Mesendoderm (in vitro differentiated cells): ENCODE results near the gene GINS1.
A peak's percentile ranks its signal among the peaks of the same experiment; 100 is the strongest.

Experiments used
- DNase-seq: peaks from one replicate; pipeline ENCODE4 v3.0.0; 2013
- H2AK5ac ChIP-seq: 2 replicates; pipeline ENCODE4 v1.6.1; 2013; ENCODE audit warnings: low read length, inconsistent platforms
- H2BK120ac ChIP-seq: 2 replicates; pipeline ENCODE4 v1.6.1; 2013; ENCODE audit warnings: low read depth, mild to moderate bottlenecking, low read length, moderate library complexity, mixed read lengths
- H2BK15ac ChIP-seq: replicated peaks from 2 replicates; pipeline ENCODE4 v1.6.1; 2013; ENCODE audit warnings: low read depth, mild to moderate bottlenecking, moderate library complexity
- H2BK5ac ChIP-seq: 2 replicates; pipeline ENCODE4 v1.6.1; 2013; ENCODE audit warnings: low read length, inconsistent platforms
- H3K18ac ChIP-seq: 2 replicates; pipeline ENCODE4 v1.6.1; 2013; ENCODE audit warnings: mild to moderate bottlenecking, low read length, mixed read lengths
- H3K23ac ChIP-seq: one replicate; pipeline ENCODE4 v1.6.1; 2013; ENCODE audit warnings: low read length
- H3K27ac ChIP-seq: 2 replicates; pipeline ENCODE4 v1.5.1; 2013; ENCODE audit warnings: low read depth, mild to moderate bottlenecking, inconsistent platforms, low read length, moderate library complexity
- H3K27me3 ChIP-seq: 2 replicates; pipeline ENCODE4 v1.6.1; 2013; ENCODE audit warnings: low read length, control low read depth, mild to moderate bottlenecking, inconsistent platforms; ENCODE audit not compliant: insufficient read depth, poor library complexity
- H3K36me3 ChIP-seq: 2 replicates; pipeline ENCODE4 v1.6.1; 2013; ENCODE audit warnings: low read length, inconsistent platforms; ENCODE audit not compliant: control insufficient read depth, insufficient read depth
- H3K4ac ChIP-seq: one replicate; pipeline ENCODE4 v1.6.1; 2013; ENCODE audit warnings: low read depth, mild to moderate bottlenecking, low read length, moderate library complexity
- H3K4me1 ChIP-seq: 2 replicates; pipeline ENCODE4 v1.6.1; 2013; ENCODE audit warnings: low read depth, low read length, inconsistent platforms; ENCODE audit not compliant: control insufficient read depth
- H3K4me2 ChIP-seq: 2 replicates; pipeline ENCODE4 v1.6.1; 2013; ENCODE audit warnings: low read length
- H3K4me3 ChIP-seq: 2 replicates; pipeline ENCODE4 v1.5.1; 2013; ENCODE audit warnings: mild to moderate bottlenecking, low read length
- H3K56ac ChIP-seq: one replicate; pipeline ENCODE4 v1.6.1; 2013; ENCODE audit warnings: low read length
- H3K79me1 ChIP-seq: 2 replicates; pipeline ENCODE4 v1.6.1; 2013; ENCODE audit warnings: low read length, inconsistent platforms
- H3K79me2 ChIP-seq: 2 replicates; pipeline ENCODE4 v1.6.1; 2013; ENCODE audit warnings: mild to moderate bottlenecking, low read length; ENCODE audit not compliant: control insufficient read depth, insufficient read depth
- H3K9ac ChIP-seq: 2 replicates; pipeline ENCODE4 v1.6.1; 2013; ENCODE audit warnings: low read length, inconsistent platforms
- H4K5ac ChIP-seq: one replicate; pipeline ENCODE4 v1.6.1; 2013; ENCODE audit warnings: low read length
- H4K8ac ChIP-seq: one replicate; pipeline ENCODE4 v1.6.1; 2013; ENCODE audit warnings: low read depth, mild to moderate bottlenecking, control low read depth, low read length, moderate library complexity
- WGBS: extraction: QIAGEN DNeasy Blood & Tissue Kit; methylation state at CpG from one replicate; pipeline ENCODE4 v1.1.7; 2013; ENCODE audit warnings: low lambda C conversion rate, missing lambda C conversion rate; ENCODE audit not compliant: insufficient coverage; ENCODE audit errors: extremely low coverage; 5-methylcytosine and 5-hydroxymethylcytosine counted together

Gene GINS1

GRCh38 chr20:25402583-25402982, 4.9 kb upstream of the GINS1 start:
- Histone ChIP-seq H3K27ac (no peak overlapping the region), H3K36me3 (no peaks in the 10 kb centered on the region), H2BK120ac (no peak overlapping the region), H3K79me2 (no peaks in the 10 kb centered on the region), H3K4me2 (no peak overlapping the region), H2BK5ac (no peak overlapping the region), H3K23ac (no peak overlapping the region), H3K27me3 (no peaks in the 10 kb centered on the region), H3K4me1 (no peaks in the 10 kb centered on the region), H3K4ac (no peak overlapping the region), H4K5ac (no peak overlapping the region), H3K9ac (no peak overlapping the region), H3K18ac (no peak overlapping the region), H2BK15ac (no peak overlapping the region), H3K56ac (no peak overlapping the region), H3K79me1 (no peaks in the 10 kb centered on the region), H2AK5ac (no peak overlapping the region), H4K8ac (no peak overlapping the region), H3K4me3 (no peak overlapping the region)
- DNase-seq: peak; percentile 78
- no CpG with 5 or more reads among the region's 7 CpGs for WGBS

- no CpG with 5 or more reads among the region's 4 CpGs for WGBS
- H3K27me3 ChIP-seq: no peaks in the 10 kb centered on the region
These were observed 686 bp downstream of the GINS1 start for GRCh38 chr20:25408170-25408547.

GRCh38 chr20:25408890-25409289, 1.4 kb downstream of the GINS1 start:
- peaks cover 31% of the 10 kb centered on the region for H3K79me2 ChIP-seq
- DNase-seq: no peak
- H3K56ac ChIP-seq: peak overlapping the region; percentile 76
- H4K5ac ChIP-seq: no peak overlapping the region
- H2BK120ac ChIP-seq: no peak overlapping the region
- H3K4ac ChIP-seq: no peak overlapping the region
- no peaks in the 10 kb centered on the region for H3K27me3 ChIP-seq
- peaks cover 16% of the 10 kb centered on the region for H3K79me1 ChIP-seq
- no peak overlapping the region for H3K18ac ChIP-seq
- WGBS: no CpG with 5 or more reads among the region's 5 CpGs
- H3K36me3 ChIP-seq: peaks cover 2% of the 10 kb centered on the region
- no peak overlapping the region for H2BK15ac ChIP-seq
- no peak overlapping the region for H2BK5ac ChIP-seq
- H3K27ac ChIP-seq: no peak overlapping the region
- no peak overlapping the region for H4K8ac ChIP-seq
- H3K4me3 ChIP-seq: no peak overlapping the region
- no peak overlapping the region for H2AK5ac ChIP-seq
- peaks cover 7% of the 10 kb centered on the region for H3K4me1 ChIP-seq
- peak overlapping the region; percentile 77 for H3K9ac ChIP-seq
- H3K23ac ChIP-seq: no peak overlapping the region
- H3K4me2 ChIP-seq: peak overlapping the region; percentile 5

More at GRCh38 chr20:25408170-25408547, 686 bp downstream of the GINS1 start:
- peaks cover 14% of the 10 kb centered on the region for H3K79me1 ChIP-seq
- peak overlapping the region; percentile 98 for H3K4me3 ChIP-seq
- no peaks in the 10 kb centered on the region for H3K36me3 ChIP-seq
- no peak overlapping the region for H2BK15ac ChIP-seq
- H2AK5ac ChIP-seq: no peak overlapping the region
- H3K4me2 ChIP-seq: peak overlapping the region; percentile 58
- peak overlapping the region; percentile 99 for H3K56ac ChIP-seq
- H4K5ac ChIP-seq: peak overlapping the region; percentile 72
- H3K18ac ChIP-seq: peak overlapping the region; percentile 1
- no peak for DNase-seq
- H4K8ac ChIP-seq: no peak overlapping the region
- peaks cover 7% of the 10 kb centered on the region for H3K4me1 ChIP-seq
- peak overlapping the region; percentile 95 for H3K27ac ChIP-seq
- peak overlapping the region; percentile 77 for H3K9ac ChIP-seq
- peak overlapping the region; percentile 1 for H3K4ac ChIP-seq
- no peak overlapping the region for H2BK120ac ChIP-seq
- H3K79me2 ChIP-seq: peaks cover 31% of the 10 kb centered on the region
- peak overlapping the region; percentile 81 for H3K23ac ChIP-seq
- no peak overlapping the region for H2BK5ac ChIP-seq

GRCh38 chr20:25418776-25419175, 11.3 kb downstream of the GINS1 start:
- Histone ChIP-seq H3K23ac (no peak overlapping the region), H3K79me1 (peaks cover 1% of the 10 kb centered on the region), H3K4me1 (no peaks in the 10 kb centered on the region), H3K36me3 (peaks cover 10% of the 10 kb centered on the region), H3K27me3 (no peaks in the 10 kb centered on the region), H3K79me2 (no peaks in the 10 kb centered on the region), H2BK5ac (no peak overlapping the region), H3K9ac (no peak overlapping the region), H3K4me2 (no peak overlapping the region), H2BK120ac (no peak overlapping the region), H3K18ac (no peak overlapping the region), H4K5ac (no peak overlapping the region), H2AK5ac (no peak overlapping the region), H4K8ac (no peak overlapping the region), H3K27ac (no peak overlapping the region), H3K4ac (no peak overlapping the region), H2BK15ac (no peak overlapping the region), H3K4me3 (no peak overlapping the region), H3K56ac (no peak overlapping the region)
- WGBS: no CpG with 5 or more reads among the region's 1 CpG
- no peak for DNase-seq

GRCh38 chr20:25421102-25421501, 13.6 kb downstream of the GINS1 start:
- Histone ChIP-seq H3K23ac (no peak overlapping the region), H3K79me1 (peaks cover 1% of the 10 kb centered on the region), H3K79me2 (no peaks in the 10 kb centered on the region), H4K5ac (no peak overlapping the region), H2BK5ac (no peak overlapping the region), H3K4ac (no peak overlapping the region), H3K18ac (no peak overlapping the region), H3K4me1 (no peaks in the 10 kb centered on the region), H3K27ac (no peak overlapping the region), H3K9ac (no peak overlapping the region), H3K4me2 (no peak overlapping the region), H3K56ac (no peak overlapping the region), H3K27me3 (no peaks in the 10 kb centered on the region), H3K36me3 (peaks cover 10% of the 10 kb centered on the region), H4K8ac (no peak overlapping the region), H2BK15ac (no peak overlapping the region), H3K4me3 (no peak overlapping the region), H2AK5ac (no peak overlapping the region), H2BK120ac (no peak overlapping the region)
- DNase-seq: no peak

GRCh38 chr20:25422032-25422431, 14.6 kb downstream of the GINS1 start:
- H3K9ac ChIP-seq: no peak overlapping the region
- no peak overlapping the region for H4K5ac ChIP-seq
- no peaks in the 10 kb centered on the region for H3K79me2 ChIP-seq
- H3K4me2 ChIP-seq: no peak overlapping the region
- peaks cover 1% of the 10 kb centered on the region for H3K79me1 ChIP-seq
- no peak overlapping the region for H2BK120ac ChIP-seq
- no peak overlapping the region for H2BK5ac ChIP-seq
- no peaks in the 10 kb centered on the region for H3K27me3 ChIP-seq
- no peaks in the 10 kb centered on the region for H3K4me1 ChIP-seq
- H3K4ac ChIP-seq: no peak overlapping the region
- H2BK15ac ChIP-seq: no peak overlapping the region
- WGBS: no CpG with 5 or more reads among the region's 4 CpGs
- H3K4me3 ChIP-seq: no peak overlapping the region
- peaks cover 10% of the 10 kb centered on the region for H3K36me3 ChIP-seq
- H3K27ac ChIP-seq: no peak overlapping the region
- no peak overlapping the region for H3K18ac ChIP-seq
- no peak overlapping the region for H4K8ac ChIP-seq
- no peak for DNase-seq
- no peak overlapping the region for H3K23ac ChIP-seq
- no peak overlapping the region for H3K56ac ChIP-seq
- H2AK5ac ChIP-seq: no peak overlapping the region
